Measurements from ENCODE around the gene YAP1. TPM values are rescaled to one million over a fixed set of nuclear protein-coding genes. Genes with fewer than 3 reads are reported as not detected.

The YAP1 gene
- polyA plus RNA-seq, 1 donor from 2014 or later = 0.46 TPM

GRCh38 chr11:102073253-102073652 lies 37.0 kb upstream of the YAP1 start:
- Histone ChIP-seq H3K4me2 (ENCODE audit: low read length) (no peak overlapping the region), H3K79me2 (replicated peaks; ENCODE audit: insufficient read depth, low read length) (no peaks in the 10 kb centered on the region), H4K20me1 (ENCODE audit: insufficient read depth) (no peaks in the 10 kb centered on the region), H3F3A (ENCODE audit: insufficient read depth, low read length, poor library complexity, severe bottlenecking) (no peaks in the 10 kb centered on the region), H3K27ac (ENCODE audit: low read length) (no peak overlapping the region), H3K9me2 (ENCODE audit: insufficient read depth, low read length) (no peaks in the 10 kb centered on the region), H3K9me3 (ENCODE audit: low read length) (no peaks in the 10 kb centered on the region), H3K36me3 (ENCODE audit: insufficient read depth, low read length) (no peaks in the 10 kb centered on the region), H2AFZ (ENCODE audit: low read depth, low read length) (no peak overlapping the region), H3K27me3 (ENCODE audit: insufficient read depth, low read depth, low read length) (no peaks in the 10 kb centered on the region), H3K9ac (ENCODE audit: low read length) (no peak overlapping the region), H3K4me3 (ENCODE audit: low read length) (no peak overlapping the region)
- TF ChIP-seq CTCF (IDR thresholded peaks at IDR 0.05; ENCODE audit: poor library complexity, severe bottlenecking) (no peak), EP300 (conservative IDR thresholded peaks at IDR 0.05; ENCODE audit: poor library complexity, severe bottlenecking) (no peak), SMC3 (conservative IDR thresholded peaks at IDR 0.05; ENCODE audit: poor library complexity) (no peak)

GRCh38 chr11:102079625-102080024 lies 30.6 kb upstream of the YAP1 start:
- TF ChIP-seq CTCF (IDR thresholded peaks at IDR 0.05; ENCODE audit: poor library complexity, severe bottlenecking) (no peak), RAD21 (conservative IDR thresholded peaks at IDR 0.05) (no peak), REST (IDR thresholded peaks at IDR 0.05; ENCODE audit: borderline replicate concordance) (no peak), EP300 (conservative IDR thresholded peaks at IDR 0.05; ENCODE audit: poor library complexity, severe bottlenecking) (no peak), POLR2AphosphoS5 (IDR thresholded peaks at IDR 0.05) (no peak), SMC3 (conservative IDR thresholded peaks at IDR 0.05; ENCODE audit: poor library complexity) (no peak), EZH2 (IDR thresholded peaks at IDR 0.05; ENCODE audit: borderline replicate concordance, insufficient read depth, low read length, poor library complexity, severe bottlenecking) (no peak), TAF1 (IDR thresholded peaks at IDR 0.05; ENCODE audit: low read depth) (no peak), MXI1 (conservative IDR thresholded peaks at IDR 0.05; ENCODE audit: poor library complexity, severe bottlenecking) (no peak)
- Histone ChIP-seq H4K20me1 (ENCODE audit: insufficient read depth) (no peaks in the 10 kb centered on the region), H3K79me2 (replicated peaks; ENCODE audit: insufficient read depth, low read length) (no peaks in the 10 kb centered on the region), H3K9me2 (ENCODE audit: insufficient read depth, low read length) (no peaks in the 10 kb centered on the region), H3K27me3 (ENCODE audit: insufficient read depth, low read depth, low read length) (no peaks in the 10 kb centered on the region), H3F3A (ENCODE audit: insufficient read depth, low read length, poor library complexity, severe bottlenecking) (no peaks in the 10 kb centered on the region), H3K36me3 (ENCODE audit: insufficient read depth, low read length) (no peaks in the 10 kb centered on the region), H3K9me3 (ENCODE audit: low read length) (no peaks in the 10 kb centered on the region), H2AFZ (ENCODE audit: low read depth, low read length) (no peak overlapping the region), H3K4me2 (ENCODE audit: low read length) (no peak overlapping the region), H3K27ac (ENCODE audit: low read length) (no peak overlapping the region), H3K4me3 (ENCODE audit: low read length) (no peak overlapping the region), H3K9ac (ENCODE audit: low read length) (no peak overlapping the region)
